OCI-LY1 (cell line): ENCODE results near the gene YY2.

Experiments
- H2AFZ ChIP-seq: fragments of 200-600 bp; sonication (generic), shearing (Covaris generic); 2 replicates; pipeline ENCODE4 v1.6.0; 2014; ENCODE audit warnings: antibody characterized with exemption, mild to moderate bottlenecking, low read length
- H3F3A ChIP-seq: fragments of 200-600 bp; sonication (generic), shearing (Covaris generic); 2 replicates; pipeline ENCODE4 v1.6.0; 2014; ENCODE audit warnings: mild to moderate bottlenecking, antibody characterized with exemption, low read length, moderate library complexity; ENCODE audit not compliant: insufficient read depth
- H3K27ac ChIP-seq: fragments of 200-600 bp; sonication (generic); 2 replicates; pipeline ENCODE4 v1.5.1; 2014; ENCODE audit warnings: low read length, mixed run types, mild to moderate bottlenecking, low read depth; ENCODE audit not compliant: poor library complexity, severe bottlenecking
- H3K27me3 ChIP-seq: fragments of 200-600 bp; sonication (generic); 2 replicates; pipeline ENCODE4 v1.6.0; 2014; ENCODE audit warnings: antibody characterized with exemption, mild to moderate bottlenecking, low read length, moderate library complexity; ENCODE audit not compliant: insufficient read depth
- H3K36me3 ChIP-seq: fragments of 200-600 bp; sonication (generic); 2 replicates; pipeline ENCODE4 v1.6.1; 2014; ENCODE audit warnings: mild to moderate bottlenecking, antibody characterized with exemption, low read length, moderate library complexity, mixed read lengths; ENCODE audit not compliant: insufficient read depth
- H3K4me1 ChIP-seq: fragments of 200-600 bp; sonication (generic); 2 replicates; pipeline ENCODE4 v1.5.1; 2014; ENCODE audit warnings: mild to moderate bottlenecking, low read length, moderate library complexity; ENCODE audit not compliant: insufficient read depth, severe bottlenecking
- H3K4me2 ChIP-seq: fragments of 200-600 bp; sonication (generic), shearing (Covaris generic); 2 replicates; pipeline ENCODE4 v1.6.1; 2014; ENCODE audit warnings: low read length
- H3K4me3 ChIP-seq: fragments of 200-600 bp; sonication (generic); 2 replicates; pipeline ENCODE4 v1.5.1; 2014; ENCODE audit warnings: low read length, low read depth, mild to moderate bottlenecking, mixed read lengths; ENCODE audit not compliant: poor library complexity, severe bottlenecking
- H3K79me2 ChIP-seq: fragments of 200-600 bp; shearing (Covaris generic); 2 replicates; pipeline ENCODE4 v1.6.1; 2016; ENCODE audit warnings: mixed run types, low read length, mixed read lengths; ENCODE audit not compliant: insufficient read depth
- H3K9ac ChIP-seq: fragments of 200-600 bp; sonication (generic), shearing (Covaris generic); 2 replicates; pipeline ENCODE4 v1.6.1; 2014; ENCODE audit warnings: mild to moderate bottlenecking, low read length, mixed read lengths
- H3K9me2 ChIP-seq: fragments of 200-600 bp; sonication (generic), shearing (Covaris generic); 2 replicates; pipeline ENCODE4 v1.6.1; 2014; ENCODE audit warnings: low read depth, mild to moderate bottlenecking, low read length, mixed read lengths
- H3K9me3 ChIP-seq: fragments of 200-600 bp; shearing (Covaris generic); 2 replicates; pipeline ENCODE4 v1.6.1; 2014; ENCODE audit warnings: low read length, mixed read lengths
- H4K20me1 ChIP-seq: fragments of 200-600 bp; sonication (generic), shearing (Covaris generic); 2 replicates; pipeline ENCODE4 v1.6.0; 2016; ENCODE audit warnings: mild to moderate bottlenecking, low read length; ENCODE audit not compliant: insufficient read depth
- CTCF ChIP-seq: fragments of 200-600 bp; sonication (generic), shearing (Covaris generic); IDR thresholded peaks from 2 replicates; pipeline ENCODE4 v1.5.1; 2017; ENCODE audit warnings: mild to moderate bottlenecking, antibody characterized with exemption, low read length, moderate library complexity, mixed read lengths
- EZH2 ChIP-seq: fragments of 200-600 bp; sonication (generic), shearing (Covaris generic); IDR thresholded peaks from 2 replicates; pipeline ENCODE4 v1.8.0; 2017; ENCODE audit warnings: borderline replicate concordance, mixed run types, mild to moderate bottlenecking, antibody characterized with exemption, low read length, moderate library complexity, mixed read lengths

The YY2 gene

GRCh38 chrX:21875013-21875412 is 19.2 kb downstream of the YY2 start:
- Histone ChIP-seq H3K9me2 (no peaks in the 10 kb centered on the region), H2AFZ (no peak overlapping the region), H3K27me3 (no peaks in the 10 kb centered on the region), H3K4me1 (no peaks in the 10 kb centered on the region), H4K20me1 (no peaks in the 10 kb centered on the region), H3K4me3 (no peak overlapping the region), H3K9ac (no peak overlapping the region), H3K4me2 (no peak overlapping the region), H3K36me3 (no peaks in the 10 kb centered on the region), H3K27ac (no peak overlapping the region), H3K79me2 (no peaks in the 10 kb centered on the region), H3F3A (no peaks in the 10 kb centered on the region), H3K9me3 (no peaks in the 10 kb centered on the region)
- no peak for TF ChIP-seq CTCF
- no peak for TF ChIP-seq EZH2

- H3K9me2 ChIP-seq, result no peaks in the 10 kb centered on the region
- no peak overlapping the region for H3K4me2 ChIP-seq
- H3K36me3 ChIP-seq, result no peaks in the 10 kb centered on the region
- no peak overlapping the region for H3K9ac ChIP-seq
- no peaks in the 10 kb centered on the region for H3K79me2 ChIP-seq
- H4K20me1 ChIP-seq, result no peaks in the 10 kb centered on the region
- H3K4me3 ChIP-seq, result no peak overlapping the region
- H3K27me3 ChIP-seq, result no peaks in the 10 kb centered on the region
- H3K27ac ChIP-seq, result no peak overlapping the region
- H3K4me1 ChIP-seq, result no peaks in the 10 kb centered on the region
- no peaks in the 10 kb centered on the region for H3K9me3 ChIP-seq
- no peak for TF ChIP-seq EZH2
- no peak for TF ChIP-seq CTCF
- H2AFZ ChIP-seq, result no peak overlapping the region
- H3F3A ChIP-seq, result no peaks in the 10 kb centered on the region
These were observed 26.2 kb downstream of the YY2 start for GRCh38 chrX:21881881-21882574.

- H3K36me3 ChIP-seq, result no peaks in the 10 kb centered on the region
- no peak overlapping the region for H3K4me2 ChIP-seq
- TF ChIP-seq EZH2 (no peak), CTCF (no peak)
- no peak overlapping the region for H3K9ac ChIP-seq
- no peak overlapping the region for H3K27ac ChIP-seq
- no peaks in the 10 kb centered on the region for H3K9me2 ChIP-seq
- H3K79me2 ChIP-seq, result no peaks in the 10 kb centered on the region
- no peaks in the 10 kb centered on the region for H3F3A ChIP-seq
- H3K4me1 ChIP-seq, result no peaks in the 10 kb centered on the region
- H3K4me3 ChIP-seq, result no peak overlapping the region
- no peaks in the 10 kb centered on the region for H3K9me3 ChIP-seq
- H3K27me3 ChIP-seq, result no peaks in the 10 kb centered on the region
- no peak overlapping the region for H2AFZ ChIP-seq
- no peaks in the 10 kb centered on the region for H4K20me1 ChIP-seq
These were observed 27.5 kb downstream of the YY2 start for GRCh38 chrX:21883258-21883657.
